H1 (cell line): Measurements from ENCODE around the gene MYO1D. TPM values are rescaled to one million over a fixed set of nuclear protein-coding genes. Genes with fewer than 3 reads are reported as not detected.

Experiments used
- ATF3 ChIP-seq: IDR thresholded peaks from 2 replicates; pipeline ENCODE4 v1.6.1; 2011; ENCODE audit warnings: low read depth, mild to moderate bottlenecking, low read length; ENCODE audit not compliant: insufficient read depth
- BACH1 ChIP-seq: IDR thresholded peaks from 2 replicates; pipeline ENCODE4 v1.6.1; 2012; ENCODE audit warnings: low read length, improper control_type of control experiment
- BRCA1 ChIP-seq: IDR thresholded peaks from 2 replicates; pipeline ENCODE4 v1.6.1; 2012; ENCODE audit warnings: low read depth, low read length, improper control_type of control experiment
- CBX8 ChIP-seq: fragments of 300-800, 300-1000 bp; sonication (generic); IDR thresholded peaks from 2 replicates; pipeline ENCODE4 v1.7.1; 2016; ENCODE audit warnings: low read depth, low read length, borderline replicate concordance
- CREB1 ChIP-seq: IDR thresholded peaks from 2 replicates; pipeline ENCODE4 v1.6.1; 2012; ENCODE audit warnings: inconsistent platforms
- CTBP2 ChIP-seq: IDR thresholded peaks from 2 replicates; pipeline ENCODE4 v1.7.0; 2011; ENCODE audit warnings: borderline replicate concordance, mild to moderate bottlenecking, moderate library complexity, mixed read lengths, low read length; ENCODE audit not compliant: insufficient read depth, insufficient read length
- E2F6 ChIP-seq: IDR thresholded peaks from 2 replicates; pipeline ENCODE4 v1.6.1; 2012; ENCODE audit warnings: inconsistent platforms
- EZH2 ChIP-seq: fragments of 200-600 bp; sonication (generic); IDR thresholded peaks from 2 replicates; pipeline ENCODE4 v1.7.1; 2012; ENCODE audit warnings: low read depth, mild to moderate bottlenecking, moderate library complexity, low read length, inconsistent platforms; ENCODE audit not compliant: severe bottlenecking
- HDAC6 ChIP-seq: IDR thresholded peaks from one replicate; pipeline ENCODE4 v1.7.1; 2012; ENCODE audit warnings: low read depth, mild to moderate bottlenecking, inconsistent platforms, low read length, moderate library complexity
- JUND ChIP-seq: IDR thresholded peaks from 2 replicates; pipeline ENCODE4 v1.6.1; 2011; ENCODE audit warnings: mild to moderate bottlenecking, improper control_type of control experiment, low read length
- NANOG ChIP-seq: IDR thresholded peaks from 2 replicates; pipeline ENCODE4 v1.6.1; 2011; ENCODE audit warnings: low read length, low read depth, mild to moderate bottlenecking, inconsistent platforms; ENCODE audit not compliant: insufficient read depth, poor library complexity, severe bottlenecking
- POLR2AphosphoS5 ChIP-seq: IDR thresholded peaks from 2 replicates; pipeline ENCODE4 v1.6.1; 2011; ENCODE audit warnings: low read depth, low read length
- SIN3A ChIP-seq, 2 experiments: IDR thresholded peaks in 1 of 2; conservative IDR thresholded peaks in 1 of 2; 2 replicates each; pipeline ENCODE4 v1.6.1; 2011 to 2012; ENCODE audit warnings: low read length in 2 of 2, improper control_type of control experiment in 1 of 2, low read depth in 1 of 2, mild to moderate bottlenecking in 1 of 2
- SP2 ChIP-seq: IDR thresholded peaks from 2 replicates; pipeline ENCODE4 v1.6.1; 2012; ENCODE audit warnings: mild to moderate bottlenecking, low read length, inconsistent platforms
- SP4 ChIP-seq: IDR thresholded peaks from 2 replicates; pipeline ENCODE4 v1.6.1; 2012; ENCODE audit warnings: low read length, inconsistent platforms
- TCF12 ChIP-seq: IDR thresholded peaks from 2 replicates; pipeline ENCODE4 v1.6.1; 2011; ENCODE audit warnings: low read depth, mild to moderate bottlenecking, low read length
- ZNF274 ChIP-seq: IDR thresholded peaks from 2 replicates; pipeline ENCODE4 v1.7.0; 2012; ENCODE audit warnings: low read length, borderline replicate concordance; ENCODE audit errors: extremely low read depth
- polyA plus RNA-seq, 7 experiments: library from polyadenylated mRNA; depleted of rRNA in 3 of 7; stranded (reverse) in 5 of 7; unstranded in 2 of 7; fragments of >200 nt in 5 of 7; fragments of 200-250 nt in 2 of 7; gene quantifications; 1 replicate in 5 of 7; 2 replicates in 1 of 7; 4 replicates in 1 of 7; pipeline versions ENCODE4 v1.2.1 to v1.2.3, GENCODE V29; 2011 to 2013; ENCODE audit warnings: missing spikeins in 2 of 7, mixed read lengths in 2 of 7
- total RNA-seq: library from RNA; stranded (reverse); fragmentation: NEBNext Ultra II Directional; extraction: Animal tissue kit (Norgen Biotek cat#: 25700); gene quantifications from 2 replicates; pipeline ENCODE4 v1.2.1, GENCODE V29; 2021

The MYO1D gene
- total and polyA plus RNA-seq, 2 of the 8 experiments (the other 6 are each of a cell fraction or from before 2014, with no cell fraction given), result 6.5 to 25.4 TPM

- no peak for TF ChIP-seq NANOG
- TF ChIP-seq TCF12, result no peak
- TF ChIP-seq EZH2, result no peak
- TF ChIP-seq POLR2AphosphoS5, result no peak; the same call in 1 of the 2 replicates
- TF ChIP-seq ZNF274, result no peak
- TF ChIP-seq JUND, result no peak
- TF ChIP-seq E2F6, result no peak
- no peak; a peak in 1 of 4 replicates for TF ChIP-seq SIN3A (conservative IDR thresholded peaks at IDR 0.05 in 1 of 2, IDR thresholded peaks at IDR 0.05 in 1 of 2; ENCODE audit: low read depth in 1 of 2, low read length in 2 of 2)
- no peak for TF ChIP-seq ATF3
- TF ChIP-seq CBX8, result no peak
- no peak for TF ChIP-seq HDAC6
- TF ChIP-seq BRCA1, result no peak
- no peak for TF ChIP-seq BACH1
- TF ChIP-seq CREB1, result peak; percentile 76
- no peak for TF ChIP-seq CTBP2
- no peak for TF ChIP-seq SP4
- TF ChIP-seq SP2, result no peak
Measured at GRCh38 chr17:32876417-32877163, at the start of gene MYO1D (continued).
